ENCODE results near the gene LRCOL1.

The LRCOL1 gene

DNA sequence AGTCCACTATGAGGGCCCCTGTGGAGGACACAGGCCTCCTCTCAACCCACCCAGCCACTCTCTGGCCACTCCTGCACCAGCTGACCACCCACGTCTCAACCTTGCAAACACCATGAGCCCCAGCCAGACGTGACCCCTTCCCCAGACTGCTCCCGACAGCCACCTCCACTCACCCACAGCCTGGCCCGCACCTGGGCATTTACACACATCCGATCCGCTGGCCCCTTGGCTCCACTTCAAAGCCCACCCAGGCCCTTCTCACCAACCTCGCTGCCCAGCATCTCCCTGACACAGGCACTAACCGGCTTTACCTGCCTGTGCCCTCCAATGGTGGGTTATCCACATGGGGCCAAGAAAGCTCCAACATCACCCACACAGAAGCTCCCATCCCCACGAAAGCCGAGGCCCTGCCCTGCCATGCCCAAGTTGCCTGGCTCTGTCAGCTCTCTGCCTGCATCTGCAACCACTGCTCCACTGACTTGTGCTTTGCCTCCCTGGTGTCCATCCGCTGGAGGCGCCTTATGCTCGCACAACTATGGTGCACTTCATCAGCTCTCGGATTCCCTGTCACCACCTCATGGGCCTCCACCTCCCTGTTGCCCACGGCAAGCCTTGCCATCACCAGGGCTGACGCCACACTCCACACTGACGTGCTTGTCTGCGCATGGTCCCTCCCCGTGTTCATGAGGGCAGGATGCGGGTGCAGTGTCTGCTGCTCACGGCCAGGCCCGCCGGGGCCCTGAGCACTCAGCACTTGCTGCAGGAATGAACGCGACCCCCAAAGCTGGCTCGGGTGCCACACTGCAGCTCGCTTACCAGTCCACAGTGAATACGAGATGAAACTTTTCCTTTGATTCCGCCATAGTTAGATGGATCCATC is 24.9 kb upstream of the LRCOL1 start:
- no peak for DNase-seq (ENCODE audit: low spot score)

DNA sequence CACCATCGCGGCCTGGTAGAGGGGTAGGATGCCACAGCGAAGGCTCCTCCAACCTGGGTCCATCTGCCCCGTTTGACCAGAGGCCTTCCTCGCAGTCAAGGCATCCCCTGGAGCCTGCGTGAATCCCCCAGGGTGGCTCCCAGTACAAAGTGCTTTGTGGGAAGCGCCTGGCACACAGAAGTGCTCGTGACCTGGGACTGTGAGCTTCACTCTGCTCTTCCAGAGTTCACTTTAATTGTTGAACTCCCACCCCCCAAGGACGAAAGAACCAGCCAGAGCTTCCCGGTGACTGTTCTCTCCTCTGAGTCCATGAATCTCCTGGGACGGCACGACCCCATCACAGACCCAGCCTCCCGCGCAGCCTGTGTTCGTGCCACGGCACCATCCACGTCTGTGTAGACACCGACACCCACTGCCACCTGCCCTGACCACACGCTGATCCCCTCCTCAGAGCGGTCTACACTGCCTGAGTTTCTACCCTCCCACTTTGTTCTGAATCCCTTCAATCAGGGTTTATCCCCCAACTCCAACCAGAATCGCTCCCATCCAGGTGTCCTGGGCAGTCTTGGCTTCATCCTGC is 24.1 kb upstream of the LRCOL1 start:
- DNase-seq (ENCODE audit: low spot score) = no peak

DNA sequence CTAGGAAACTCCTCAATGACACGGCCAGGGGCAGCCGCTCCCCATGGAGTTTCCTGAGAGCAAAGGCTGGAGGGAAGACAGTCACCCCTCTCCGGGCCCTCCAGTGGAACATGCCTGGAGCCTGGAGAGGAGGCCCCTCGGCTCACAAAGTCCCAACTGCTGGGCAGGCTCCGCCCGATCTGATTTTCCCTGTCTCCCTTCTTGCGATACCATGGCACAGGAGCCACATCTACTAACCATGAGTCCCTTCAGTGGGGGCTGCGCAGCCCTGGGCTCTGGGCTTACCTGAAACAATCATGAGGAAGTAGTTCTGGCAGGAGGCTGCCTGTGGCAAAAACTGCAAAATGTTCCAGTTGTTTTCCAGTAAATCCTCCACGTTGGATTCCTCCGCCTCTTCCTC is 23.5 kb upstream of the LRCOL1 start:
- no peak for DNase-seq (ENCODE audit: low spot score)

GRCh38 chr12:132633398-132633797 is 23.0 kb upstream of the LRCOL1 start:
- DNase-seq (ENCODE audit: low spot score) = no peak

DNA sequence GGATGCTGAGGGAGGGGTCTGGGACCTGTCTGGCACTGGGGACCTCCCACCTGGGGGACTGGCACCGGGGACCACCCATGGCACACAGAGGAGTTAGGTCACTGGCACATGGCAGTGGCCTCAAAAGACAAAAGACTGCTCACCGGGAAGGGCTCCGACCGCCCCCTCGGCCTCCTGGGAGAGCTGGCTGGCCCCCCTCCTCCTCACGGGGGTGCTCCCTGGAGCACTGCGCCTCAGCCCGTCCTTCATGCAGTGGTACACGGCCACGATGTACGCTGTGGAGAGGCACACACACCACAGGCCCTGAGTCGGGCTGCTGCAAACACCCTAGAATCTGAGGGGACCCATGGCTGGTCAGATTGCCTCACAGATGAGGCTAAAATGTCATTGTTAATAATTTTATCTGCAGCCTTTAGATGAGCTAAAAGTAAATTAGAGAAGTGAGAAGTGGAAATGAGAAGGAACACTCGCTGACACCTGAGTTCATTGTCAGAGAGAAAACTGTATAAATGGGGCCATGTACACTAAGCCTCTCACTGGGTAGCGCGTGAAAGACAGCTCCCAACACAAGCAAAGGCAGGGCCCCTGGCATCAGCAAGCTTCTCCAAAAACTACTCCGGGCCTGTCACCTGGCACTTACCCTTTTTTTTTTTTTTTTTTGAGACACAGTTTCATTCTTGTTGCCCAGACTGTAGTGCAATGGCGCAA is 22.3 kb upstream of the LRCOL1 start:
- no peak for DNase-seq (ENCODE audit: low spot score)

DNA sequence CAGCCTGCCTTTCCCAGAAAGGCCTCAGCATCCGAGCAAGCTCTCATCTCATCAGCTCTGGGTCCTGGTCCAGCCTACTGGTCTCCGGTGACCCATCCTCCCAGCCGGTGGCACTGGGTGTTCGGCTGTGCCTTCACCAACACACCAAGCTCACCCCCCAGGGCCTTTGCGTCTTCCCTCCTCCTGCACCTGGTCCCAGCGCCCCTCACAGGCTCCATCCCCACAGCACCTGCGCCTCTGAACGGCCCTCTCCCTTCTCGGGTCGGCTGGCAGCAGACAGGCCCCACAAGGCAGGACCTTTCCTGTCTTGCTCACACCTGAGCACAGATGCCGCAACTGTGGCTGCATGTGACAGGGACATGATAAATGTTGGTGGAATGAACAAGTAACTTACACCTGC is 21.3 kb upstream of the LRCOL1 start:
- DNase-seq (ENCODE audit: low spot score) = no peak

- no peak for DNase-seq (ENCODE audit: low spot score)
Observed at GRCh38 chr12:132630672-132631071, 20.3 kb upstream of the LRCOL1 start.

DNA sequence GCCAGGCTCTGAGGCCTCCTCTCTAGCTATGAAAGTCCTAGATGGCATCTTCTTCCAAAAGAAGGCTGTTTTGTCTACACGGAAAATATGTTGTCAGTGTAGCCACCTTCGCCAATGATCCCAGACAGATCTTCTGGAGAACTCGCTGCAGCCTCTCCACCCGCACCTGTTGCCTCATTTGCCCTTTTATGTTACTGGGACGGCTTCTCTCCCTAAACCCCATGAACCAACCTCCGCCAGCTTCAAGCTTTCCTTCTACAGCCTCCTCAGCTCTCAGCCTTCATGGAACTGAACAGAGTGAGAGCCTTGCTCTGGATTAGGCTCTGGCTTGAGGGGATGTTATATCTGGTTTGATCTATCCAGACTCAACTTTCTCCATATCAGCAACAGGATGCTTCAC is 18.9 kb upstream of the LRCOL1 start:
- no peak for DNase-seq (ENCODE audit: low spot score)

- no peak for DNase-seq (ENCODE audit: low spot score)
Observed at GRCh38 chr12:132625731-132626430, 15.5 kb upstream of the LRCOL1 start.

DNA sequence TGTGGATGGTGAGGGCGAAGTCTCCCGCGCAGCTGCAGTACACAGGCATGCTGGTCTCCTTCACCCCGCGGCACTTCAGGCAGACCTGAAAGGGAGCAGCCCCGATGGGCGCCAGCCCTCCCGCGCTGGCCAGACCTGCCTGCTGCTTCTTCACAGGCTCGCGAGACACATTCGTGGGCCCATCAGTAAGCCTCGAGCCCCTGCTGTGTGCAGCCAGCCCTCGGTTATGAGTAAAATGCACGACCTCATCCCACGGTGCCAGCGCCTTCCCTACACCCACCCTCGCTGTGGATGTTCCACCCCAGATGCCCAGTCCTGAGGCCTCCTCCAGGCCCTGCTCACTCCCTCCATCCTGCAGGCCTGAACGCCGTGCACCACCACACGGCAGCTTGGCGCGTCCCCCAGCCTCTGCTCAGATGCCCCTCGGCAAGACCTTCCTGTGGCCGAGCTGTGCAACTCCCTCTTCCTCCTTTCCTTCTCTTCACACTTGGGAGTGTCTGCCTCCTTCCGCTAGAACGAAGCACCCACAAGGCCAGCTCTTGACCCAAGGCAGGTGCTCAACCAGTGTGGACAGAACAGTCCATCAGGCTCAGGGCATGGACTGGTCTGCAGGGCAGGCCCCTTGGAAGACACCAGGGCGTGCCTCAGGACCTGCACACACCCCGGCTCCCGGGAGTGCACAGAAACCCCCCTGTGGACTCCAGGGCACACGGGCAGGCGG is 14.7 kb upstream of the LRCOL1 start:
- DNase-seq (ENCODE audit: low spot score) = no peak

DNA sequence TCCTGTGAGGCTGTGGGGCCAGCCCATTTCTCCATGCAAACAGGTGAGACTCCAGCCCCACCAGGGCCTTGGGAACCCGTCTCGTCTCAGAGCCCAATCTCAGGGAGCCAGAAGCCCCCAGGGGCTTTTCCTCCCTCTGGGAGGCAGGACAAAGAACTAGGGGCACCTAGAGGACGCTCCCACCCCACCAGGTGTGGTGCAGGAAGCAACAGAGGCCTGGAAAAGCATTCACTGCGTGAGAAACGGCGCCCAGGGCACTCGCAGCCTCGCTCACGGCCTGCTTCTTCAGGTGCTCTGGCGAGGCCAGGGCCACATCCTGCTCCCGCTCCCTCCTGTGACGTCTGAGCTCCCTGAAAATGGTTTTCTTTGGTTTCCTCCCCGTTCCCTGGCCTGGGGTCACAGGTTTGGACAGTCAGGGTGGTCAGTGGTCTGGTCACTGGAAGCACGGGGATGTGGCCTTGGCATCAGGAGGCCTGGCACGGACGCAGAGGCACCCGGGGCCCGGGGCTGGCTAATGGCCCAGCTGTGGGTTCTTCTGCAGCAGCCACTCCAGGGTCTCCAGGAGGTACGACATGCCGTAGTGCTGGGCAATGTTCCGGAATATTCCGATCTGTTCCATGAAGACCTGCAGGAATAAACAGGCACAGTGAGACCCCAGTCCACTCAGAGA is 13.9 kb upstream of the LRCOL1 start:
- DNase-seq (ENCODE audit: low spot score) = no peak

GRCh38 chr12:132623072-132623869 is 12.9 kb upstream of the LRCOL1 start:
- DNase-seq (ENCODE audit: low spot score) = no peak

GRCh38 chr12:132622437-132623071 is 12.2 kb upstream of the LRCOL1 start:
- no peak for DNase-seq (ENCODE audit: low spot score)

DNA sequence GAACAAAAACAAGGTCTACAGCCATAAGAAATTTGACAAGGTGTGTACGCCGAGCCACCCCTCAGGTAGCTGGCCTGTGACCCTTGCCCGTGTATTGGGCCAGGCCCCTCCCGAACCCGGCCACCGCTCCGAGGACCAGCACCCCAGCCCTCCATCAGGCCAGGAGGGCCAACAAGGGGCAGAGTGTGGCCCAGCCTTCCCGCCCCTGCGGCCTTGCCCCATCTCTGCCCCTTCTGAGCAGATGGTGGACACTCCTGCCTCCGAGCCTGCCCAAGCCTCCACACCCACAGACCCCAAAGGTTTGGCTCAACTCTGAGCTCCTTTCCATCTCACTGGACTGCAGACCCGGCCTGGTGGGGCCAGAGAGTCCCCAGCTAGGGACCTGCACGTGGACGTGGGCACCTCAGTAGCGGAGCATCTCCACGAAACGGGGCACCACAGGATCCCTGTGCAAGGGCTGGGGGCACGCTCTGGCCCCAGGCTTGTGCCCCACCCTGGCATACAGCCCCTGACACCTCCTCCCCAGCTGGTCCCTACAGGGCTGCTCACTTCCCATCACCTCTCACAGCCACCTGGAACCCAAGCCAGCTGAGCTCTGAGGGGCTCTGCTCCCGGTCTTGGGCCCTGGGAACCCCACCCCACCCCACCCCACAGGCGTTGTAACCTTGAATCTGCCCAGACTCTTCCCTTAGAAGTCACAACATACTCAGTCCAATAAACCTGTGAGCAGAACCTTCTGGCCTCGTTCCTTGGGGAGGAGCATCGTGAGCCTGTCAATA is 11.5 kb upstream of the LRCOL1 start:
- no peak for DNase-seq (ENCODE audit: low spot score)

- DNase-seq (ENCODE audit: low spot score) = no peak
Observed at GRCh38 chr12:132620899-132621656, 10.7 kb upstream of the LRCOL1 start.

- no peak for DNase-seq (ENCODE audit: low spot score)
Observed at GRCh38 chr12:132620113-132620898, 9.9 kb upstream of the LRCOL1 start.

DNA sequence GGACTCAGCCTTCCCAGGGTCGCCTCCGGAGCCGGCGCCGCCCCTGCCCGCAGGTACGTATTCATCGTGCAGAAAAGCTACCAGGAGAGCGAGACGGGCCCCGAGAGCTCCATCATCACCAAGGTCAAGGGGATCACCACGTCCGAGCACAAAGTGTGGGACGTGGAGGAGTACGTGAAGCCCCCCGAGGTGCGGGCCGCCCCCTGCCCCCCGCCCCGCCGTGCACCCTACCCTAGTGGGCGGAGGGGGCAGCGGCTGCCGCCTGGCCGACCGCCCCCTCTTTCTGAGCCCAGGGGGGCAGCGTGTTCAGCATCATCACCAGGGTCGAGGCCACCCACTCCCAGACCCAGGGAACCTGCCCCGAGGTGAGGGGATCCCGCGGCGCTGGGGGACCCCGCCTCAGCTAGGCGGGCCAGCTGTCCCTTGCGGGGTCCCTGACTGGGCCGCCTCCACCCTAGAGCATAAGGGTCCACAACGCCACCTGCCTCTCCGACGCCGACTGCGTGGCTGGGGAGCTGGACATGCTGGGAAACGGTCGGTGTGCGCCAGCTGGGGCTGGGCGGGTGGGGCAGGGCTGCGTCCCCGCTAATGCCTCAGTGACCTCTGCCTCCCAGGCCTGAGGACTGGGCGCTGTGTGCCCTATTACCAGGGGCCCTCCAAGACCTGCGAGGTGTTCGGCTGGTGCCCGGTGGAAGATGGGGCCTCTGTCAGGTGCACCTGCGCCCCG is 9.2 kb upstream of the LRCOL1 start:
- no peak for DNase-seq (ENCODE audit: low spot score)

Data from COLO829 (cell line).